Smooth muscle cell of the umbilical artery (primary cell): ENCODE measurements around the gene TEX48. TPM values are rescaled to one million over a fixed set of nuclear protein-coding genes. Genes with fewer than 3 reads are reported as not detected.

Experiments used
- total RNA-seq: library from RNA; depleted of rRNA; stranded (reverse); fragments of >200 nt; gene quantifications from 2 replicates; pipeline ENCODE4 v1.2.3, GENCODE V29; 2014

Gene TEX48, protein sequence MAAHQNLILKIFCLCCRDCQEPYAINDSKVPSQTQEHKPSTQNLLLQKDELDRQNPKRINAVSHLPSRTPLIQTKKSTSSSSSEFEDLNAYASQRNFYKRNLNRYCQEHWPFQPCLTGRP
- not detected in 2 replicates for total RNA-seq

GRCh38 chr9:114681594-114682332 lies at the start of gene TEX48:
TSS of gene TEX48 (minus strand) at chr9:114682192. CDS start at chr9:114671723, 10,469 bp downstream.

DNA sequence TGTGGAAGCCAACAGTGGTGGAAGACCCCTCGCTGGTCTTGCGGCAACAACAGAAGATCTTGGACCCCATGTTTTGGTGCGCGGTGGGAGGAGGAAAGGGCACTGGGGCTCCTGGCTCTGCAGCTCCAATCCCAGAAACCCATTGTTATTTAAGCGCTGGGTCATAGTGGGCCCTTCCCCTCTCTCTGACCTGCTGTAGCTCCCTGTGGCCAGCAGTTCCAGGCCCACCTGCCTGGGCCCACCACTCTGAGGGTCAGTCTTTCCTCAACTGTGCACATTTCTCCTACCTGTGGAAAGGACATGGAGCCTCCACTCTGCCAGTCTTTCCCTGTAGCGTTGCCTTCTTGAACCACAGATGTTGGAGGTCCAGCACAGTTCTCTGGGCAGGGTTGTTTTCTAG lies 24.3 kb downstream of the TEX48 start, which contains the start of gene TEX53:
Gene TEX53, minus strand, starts transcription at position 101 of the 400 bp plus-strand sequence. Its CDS starts 31 bp downstream, at position 70.

Other genes with a start within 250 kb of the TEX48 start
- 2.3 and 2.7 TPM in 2 replicates for gene WHRN, start 176.7 kb downstream of the TEX48 start, total RNA-seq
- gene ATP6V1G1, start 94.4 kb downstream of the TEX48 start, total RNA-seq: 123 and 203 TPM in 2 replicates
- gene TMEM268, start 70.9 kb downstream of the TEX48 start, total RNA-seq: 5.5 and 10.7 TPM in 2 replicates
- not detected in 2 replicates for gene TEX53, start 24.4 kb downstream of the TEX48 start, total RNA-seq
- 0.32 and 3.0 TPM in 2 replicates for gene TNFSF15, start 123.8 kb upstream of the TEX48 start, total RNA-seq
- gene TNFSF8, start 248.4 kb upstream of the TEX48 start, total RNA-seq: not detected in 2 replicates